ENCODE measurements around the gene MYO5C. TPM values are rescaled to one million over a fixed set of nuclear protein-coding genes. Genes with fewer than 3 reads are reported as not detected.

Gene MYO5C
- total and polyA plus RNA-seq, 10 donors = 0.53 to 23.4 (median 14.7) TPM

DNA sequence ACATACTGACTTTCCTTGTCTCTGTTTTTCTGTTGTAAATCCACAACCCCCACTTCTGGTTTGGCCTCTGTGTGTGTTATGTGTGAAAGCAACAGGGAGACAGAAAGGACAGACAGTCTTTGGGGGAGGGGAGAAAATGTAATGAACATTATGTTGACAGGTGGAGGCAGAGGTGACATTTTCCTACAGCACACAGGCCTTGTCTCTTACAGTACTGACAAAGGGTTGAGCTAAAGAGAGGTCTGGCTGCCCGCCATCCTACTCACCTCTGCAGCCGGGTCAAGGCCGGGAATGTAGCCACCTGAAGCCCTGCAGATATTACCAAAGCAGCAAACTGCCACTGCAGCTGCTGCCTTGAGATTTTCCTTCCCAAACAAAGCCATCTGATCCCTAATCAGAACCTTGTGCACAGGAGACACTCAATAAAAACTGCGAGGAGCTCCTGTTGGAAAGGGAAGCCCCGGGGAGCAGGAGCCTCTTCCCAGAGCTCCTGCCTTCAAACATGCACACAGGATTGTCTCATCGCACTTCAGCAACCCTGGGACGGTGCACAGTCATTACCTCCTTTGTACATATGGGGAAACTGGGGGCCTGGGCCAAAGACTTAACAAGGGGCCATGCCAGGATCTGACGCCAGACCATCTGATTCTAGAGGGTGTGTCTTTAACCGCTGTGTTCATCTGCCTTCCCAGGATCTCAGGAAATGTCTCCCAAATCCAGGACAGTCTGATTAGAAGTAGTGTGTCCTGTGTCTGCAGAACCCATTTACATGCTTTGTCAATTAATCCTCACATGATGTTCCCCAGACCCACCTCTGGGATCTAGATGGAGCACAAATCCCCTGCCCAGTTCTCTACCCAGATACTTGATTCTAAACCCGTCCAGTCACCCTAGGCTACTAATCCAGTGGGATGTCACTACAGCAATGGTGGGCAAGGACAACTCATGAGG lies 14.2 kb downstream of the MYO5C start:
- intact Hi-C loops (cut with DNase I; ENCODE audit: low total_unique reads) = no loop called here
- no peaks in the 10 kb centered on the region for H3K27me3 ChIP-seq (replicated peaks in 1 of 7)
- H3K9me3 ChIP-seq = no peaks in the 10 kb centered on the region
- no peak overlapping the region for H3K27ac ChIP-seq
- H3K36me3 ChIP-seq = peaks cover 0 to 21% (median 0%) of the 10 kb centered on the region in 6 donors
- no peak overlapping the region for H3K4me3 ChIP-seq
- 80 to 94% (median 88%) methylated on average over 9 to 10 of the region's 10 CpGs for WGBS, 5 donors
- no peak for TF ChIP-seq POLR2AphosphoS5 (IDR thresholded peaks at IDR 0.05)
- no peak for TF ChIP-seq POLR2A (IDR thresholded peaks at IDR 0.05)
- TF ChIP-seq, protein P1, sequence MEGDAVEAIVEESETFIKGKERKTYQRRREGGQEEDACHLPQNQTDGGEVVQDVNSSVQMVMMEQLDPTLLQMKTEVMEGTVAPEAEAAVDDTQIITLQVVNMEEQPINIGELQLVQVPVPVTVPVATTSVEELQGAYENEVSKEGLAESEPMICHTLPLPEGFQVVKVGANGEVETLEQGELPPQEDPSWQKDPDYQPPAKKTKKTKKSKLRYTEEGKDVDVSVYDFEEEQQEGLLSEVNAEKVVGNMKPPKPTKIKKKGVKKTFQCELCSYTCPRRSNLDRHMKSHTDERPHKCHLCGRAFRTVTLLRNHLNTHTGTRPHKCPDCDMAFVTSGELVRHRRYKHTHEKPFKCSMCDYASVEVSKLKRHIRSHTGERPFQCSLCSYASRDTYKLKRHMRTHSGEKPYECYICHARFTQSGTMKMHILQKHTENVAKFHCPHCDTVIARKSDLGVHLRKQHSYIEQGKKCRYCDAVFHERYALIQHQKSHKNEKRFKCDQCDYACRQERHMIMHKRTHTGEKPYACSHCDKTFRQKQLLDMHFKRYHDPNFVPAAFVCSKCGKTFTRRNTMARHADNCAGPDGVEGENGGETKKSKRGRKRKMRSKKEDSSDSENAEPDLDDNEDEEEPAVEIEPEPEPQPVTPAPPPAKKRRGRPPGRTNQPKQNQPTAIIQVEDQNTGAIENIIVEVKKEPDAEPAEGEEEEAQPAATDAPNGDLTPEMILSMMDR (IDR thresholded peaks at IDR 0.05 in 8 of 11, conservative IDR thresholded peaks at IDR 0.05 in 3 of 11) = no peak
- no peak for DNase-seq
- H3K4me1 ChIP-seq = no peaks in the 10 kb centered on the region

DNA sequence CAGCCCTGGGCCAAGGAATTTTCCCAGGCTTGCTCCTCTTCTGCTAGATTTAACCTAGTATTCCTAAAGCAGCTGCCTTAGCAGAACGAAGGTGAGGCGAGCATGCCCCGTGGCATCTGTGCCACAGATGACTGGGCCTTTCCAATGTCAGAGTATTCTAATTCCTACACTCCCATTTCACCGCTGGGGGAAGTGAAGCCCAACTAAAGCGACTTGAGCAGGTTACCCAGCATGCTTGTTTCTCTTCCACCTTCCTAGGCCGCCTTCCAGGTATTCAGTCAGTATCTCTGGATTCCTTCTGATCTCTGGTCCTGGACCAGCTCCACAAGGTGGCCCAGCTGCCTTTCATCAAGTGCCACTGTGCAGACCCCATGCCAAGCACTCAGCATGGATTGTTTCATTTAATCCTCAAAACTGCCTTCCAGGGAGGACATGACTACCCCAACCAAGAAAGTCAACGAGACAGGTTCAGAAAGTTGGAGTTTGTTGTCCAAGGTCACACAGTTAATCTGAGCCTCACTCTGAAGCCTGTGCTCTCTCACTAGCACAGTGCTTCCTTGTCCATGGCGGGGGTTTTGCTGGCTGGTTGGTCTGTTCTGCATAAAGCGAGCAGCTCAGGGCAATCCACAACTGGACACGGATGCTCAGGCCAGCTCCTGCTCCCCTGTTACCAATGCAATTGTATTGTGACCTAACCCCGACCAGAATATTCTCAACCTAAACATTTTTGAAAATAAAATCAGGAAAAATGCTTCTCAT lies 15.1 kb downstream of the MYO5C start:
- no peaks in the 10 kb centered on the region for H3K27me3 ChIP-seq (replicated peaks in 1 of 7)
- intact Hi-C loops (cut with DNase I; ENCODE audit: low total_unique reads) = no loop called here
- peaks cover 0 to 22% (median 0%) of the 10 kb centered on the region in 6 donors for H3K36me3 ChIP-seq
- H3K4me1 ChIP-seq = no peaks in the 10 kb centered on the region
- H3K27ac ChIP-seq = no peak overlapping the region
- no peak for DNase-seq
- no peak overlapping the region for H3K4me3 ChIP-seq
- TF ChIP-seq, protein P1 (IDR thresholded peaks at IDR 0.05 in 8 of 11, conservative IDR thresholded peaks at IDR 0.05 in 3 of 11) = no peak
- TF ChIP-seq POLR2AphosphoS5 (IDR thresholded peaks at IDR 0.05) (no peak), POLR2A (IDR thresholded peaks at IDR 0.05) (no peak)
- H3K9me3 ChIP-seq = no peaks in the 10 kb centered on the region
- WGBS, 5 donors = 91 to 95% (median 94%) methylated on average over 11 of the region's 11 CpGs

DNA sequence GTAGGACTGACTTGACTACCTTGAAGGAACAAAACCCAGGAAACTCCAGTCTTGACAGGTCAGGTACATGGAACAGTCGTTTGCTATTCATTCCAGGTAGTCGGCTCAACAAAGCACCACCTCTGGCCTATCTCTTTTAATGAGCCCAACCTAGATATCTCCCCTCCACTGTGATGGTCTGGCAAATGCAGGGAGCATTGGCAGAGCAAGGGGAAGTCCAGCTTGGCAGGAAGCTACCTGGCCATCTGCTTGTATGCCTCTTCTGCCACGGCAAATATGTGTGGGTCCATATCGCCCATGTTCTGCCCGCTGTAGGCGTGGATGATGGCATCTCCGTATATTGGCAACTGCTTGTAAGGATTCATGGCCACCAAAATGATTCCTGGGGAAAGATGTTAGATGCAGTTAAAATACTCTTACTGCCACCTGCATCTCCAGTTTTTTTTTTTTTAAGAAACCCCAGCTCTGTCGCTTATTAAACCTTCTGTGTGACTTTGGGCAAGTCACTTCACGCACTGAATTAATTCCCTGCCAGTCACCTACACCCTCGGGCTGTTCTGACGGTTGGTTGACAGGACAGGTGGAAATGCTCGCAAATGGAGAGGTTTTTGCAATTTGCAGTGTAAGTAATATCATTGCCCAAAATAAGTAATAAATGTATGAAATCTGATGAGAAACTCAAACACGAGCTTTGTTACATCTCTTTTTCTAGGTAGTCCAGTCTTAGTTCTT lies 16.8 kb downstream of the MYO5C start:
- Histone ChIP-seq H3K36me3 (peaks cover 0 to 32% (median 0%) of the 10 kb centered on the region in 6 donors), H3K4me1 (no peaks in the 10 kb centered on the region), H3K9me3 (no peaks in the 10 kb centered on the region), H3K4me3 (no peak overlapping the region), H3K27me3 (replicated peaks in 1 of 7) (no peaks in the 10 kb centered on the region), H3K27ac (no peak overlapping the region)
- intact Hi-C loops (cut with DNase I; ENCODE audit: low total_unique reads) = no loop called here
- DNase-seq = no peak
- WGBS, 5 donors = 91 to 97% (median 94%) methylated on average over 13 of the region's 13 CpGs
- TF ChIP-seq POLR2AphosphoS5 (IDR thresholded peaks at IDR 0.05) (no peak), POLR2A (IDR thresholded peaks at IDR 0.05) (no peak)
- TF ChIP-seq, protein P1 (IDR thresholded peaks at IDR 0.05 in 8 of 11, conservative IDR thresholded peaks at IDR 0.05 in 3 of 11) = no peak
